ENCODE results near the gene STAP2. TPM values are rescaled to one million over a fixed set of nuclear protein-coding genes. Genes with fewer than 3 reads are reported as not detected.
"Not testable (repeated sequence)": the region's sequence is repeated elsewhere in the genome, so short reads cannot be mapped to it uniquely, and the experiment has no call there.

The STAP2 gene
- total and polyA plus RNA-seq, 10 of the 15 experiments (the other 5 are each of a cell fraction or from before 2014, with no cell fraction given) = 0.84 to 22.4 (median 15.2) TPM

DNA sequence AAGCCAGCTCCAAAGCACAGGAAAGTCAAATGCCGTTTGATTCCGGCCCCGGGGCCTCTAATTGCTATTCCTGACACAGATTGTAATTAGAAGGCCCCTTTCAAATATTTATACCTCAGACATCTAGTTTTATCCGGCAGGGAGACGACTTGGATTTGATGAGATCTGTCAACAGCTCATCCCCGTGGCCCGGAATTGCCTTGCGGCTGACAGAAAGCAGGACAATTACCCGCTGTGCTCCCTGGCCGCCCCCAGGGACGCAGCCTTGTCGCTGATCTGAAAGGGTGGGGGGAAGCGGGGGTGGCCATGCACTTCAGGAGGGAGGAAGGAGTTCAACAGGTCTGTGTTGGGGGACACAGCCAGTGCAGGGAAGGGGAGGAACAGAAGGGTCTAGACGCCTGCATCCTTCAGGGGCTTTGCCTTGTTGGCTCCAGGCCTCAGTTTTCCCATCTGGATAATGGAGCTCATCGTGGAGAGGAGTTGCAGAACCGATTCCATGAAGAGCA, 61.4 kb downstream of the STAP2 start:
- intact Hi-C loops (cut with micrococcal nuclease; ENCODE audit: unreplicated experiment) = no loop called here
- no TSS peak for BruUV-seq (replicated peaks)

DNA sequence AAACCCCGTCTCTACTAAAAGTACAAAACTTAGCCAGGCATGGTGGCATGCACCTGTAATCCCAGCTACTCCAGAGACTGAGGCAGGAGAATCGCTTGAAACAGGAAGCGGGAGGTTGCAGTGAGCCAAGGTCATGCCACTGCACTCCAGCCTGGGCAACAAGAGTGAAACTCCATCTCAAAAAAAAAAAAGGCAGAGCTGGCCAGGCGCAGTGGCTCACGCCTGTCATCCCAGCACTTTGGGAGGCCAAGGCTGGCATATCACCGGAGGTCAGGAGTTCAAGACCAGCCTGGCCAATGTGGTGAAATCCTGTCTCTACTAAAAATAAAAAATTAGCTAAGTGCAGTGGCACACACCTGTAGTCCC, 64.3 kb downstream of the STAP2 start:
- ChIA-PET RAD21 (ENCODE audit: unreplicated experiment) (interaction anchor here (0.7 kb wide), 1 partner anchor 68 kb away, joined by 3 read pairs; no protein-coding TSS in a partner anchor), CTCF (interaction anchor here (0.6 kb wide), 1 partner anchor 142 kb away, joined by 3 read pairs; no protein-coding TSS in a partner anchor)
- SMC1A ChIA-PET (ENCODE audit: uncharacterized antibody, unreplicated experiment); H3K4me1 ChIP-seq (ENCODE audit: control insufficient read depth, insufficient read depth, low read length); intact Hi-C loops (cut with micrococcal nuclease; ENCODE audit: unreplicated experiment); H2AFZ ChIP-seq (ENCODE audit: control insufficient read depth, low read depth, low read length); ATAC-seq; POLR2A ChIA-PET; H3K27me3 ChIP-seq (replicated peaks in 1 of 2; ENCODE audit: control insufficient read depth in 2 of 2, insufficient read depth in 2 of 2, low read length in 1 of 2); H3K4me3 ChIP-seq; in situ Hi-C loops (cut with MboI); FAIRE-seq; H3K4me2 ChIP-seq (ENCODE audit: control insufficient read depth, insufficient read depth); BruUV-seq (replicated peaks); H3K9me3 ChIP-seq (replicated peaks; ENCODE audit: control insufficient read depth, insufficient read depth, low read length); H3K27ac ChIP-seq (ENCODE audit: control insufficient read depth, insufficient read depth); DNase-seq (ENCODE audit: low read depth, low spot score); H3K36me3 ChIP-seq (ENCODE audit: control insufficient read depth in 2 of 2, insufficient read depth in 2 of 2, low read length in 1 of 2); H4K20me1 ChIP-seq (ENCODE audit: control insufficient read depth, insufficient read depth); H3K9ac ChIP-seq (ENCODE audit: control insufficient read depth, insufficient read depth, low read length); H3K79me2 ChIP-seq (ENCODE audit: control insufficient read depth, insufficient read depth, low read length): not testable (repeated sequence)
- WGBS (ENCODE audit: insufficient coverage, insufficient replicate concordance, low lambda C conversion rate, missing lambda C conversion rate) = 73% methylated on average over 4 of the region's 6 CpGs

More for the DNA sequence above, 61.4 kb downstream of the STAP2 start:
- H3K9me3 ChIP-seq (replicated peaks; ENCODE audit: control insufficient read depth, insufficient read depth, low read length) = no peaks in the 10 kb centered on the region
- H3K27ac ChIP-seq (ENCODE audit: control insufficient read depth, insufficient read depth) = no peak overlapping the region
- POLR2A ChIA-PET = no interaction called here
- SMC1A ChIA-PET (ENCODE audit: uncharacterized antibody, unreplicated experiment) = no interaction called here
- FAIRE-seq (no peak), DNase-seq (ENCODE audit: low read depth, low spot score) (no peak), ATAC-seq (no peak)
- H3K79me2 ChIP-seq (ENCODE audit: control insufficient read depth, insufficient read depth, low read length) = no peaks in the 10 kb centered on the region
- no peaks in the 10 kb centered on the region for H3K4me1 ChIP-seq (ENCODE audit: control insufficient read depth, insufficient read depth, low read length)
- whole genome bisulfite sequencing (ENCODE audit: insufficient coverage, insufficient replicate concordance, low lambda C conversion rate, missing lambda C conversion rate) = 64% methylated on average over 14 of the region's 16 CpGs
- H3K4me3 ChIP-seq = no peak overlapping the region
- TF ChIP-seq SMAD1 (IDR thresholded peaks at IDR 0.05; ENCODE audit: low read depth, partially characterized antibody) = no peak
- TF ChIP-seq, protein P1, sequence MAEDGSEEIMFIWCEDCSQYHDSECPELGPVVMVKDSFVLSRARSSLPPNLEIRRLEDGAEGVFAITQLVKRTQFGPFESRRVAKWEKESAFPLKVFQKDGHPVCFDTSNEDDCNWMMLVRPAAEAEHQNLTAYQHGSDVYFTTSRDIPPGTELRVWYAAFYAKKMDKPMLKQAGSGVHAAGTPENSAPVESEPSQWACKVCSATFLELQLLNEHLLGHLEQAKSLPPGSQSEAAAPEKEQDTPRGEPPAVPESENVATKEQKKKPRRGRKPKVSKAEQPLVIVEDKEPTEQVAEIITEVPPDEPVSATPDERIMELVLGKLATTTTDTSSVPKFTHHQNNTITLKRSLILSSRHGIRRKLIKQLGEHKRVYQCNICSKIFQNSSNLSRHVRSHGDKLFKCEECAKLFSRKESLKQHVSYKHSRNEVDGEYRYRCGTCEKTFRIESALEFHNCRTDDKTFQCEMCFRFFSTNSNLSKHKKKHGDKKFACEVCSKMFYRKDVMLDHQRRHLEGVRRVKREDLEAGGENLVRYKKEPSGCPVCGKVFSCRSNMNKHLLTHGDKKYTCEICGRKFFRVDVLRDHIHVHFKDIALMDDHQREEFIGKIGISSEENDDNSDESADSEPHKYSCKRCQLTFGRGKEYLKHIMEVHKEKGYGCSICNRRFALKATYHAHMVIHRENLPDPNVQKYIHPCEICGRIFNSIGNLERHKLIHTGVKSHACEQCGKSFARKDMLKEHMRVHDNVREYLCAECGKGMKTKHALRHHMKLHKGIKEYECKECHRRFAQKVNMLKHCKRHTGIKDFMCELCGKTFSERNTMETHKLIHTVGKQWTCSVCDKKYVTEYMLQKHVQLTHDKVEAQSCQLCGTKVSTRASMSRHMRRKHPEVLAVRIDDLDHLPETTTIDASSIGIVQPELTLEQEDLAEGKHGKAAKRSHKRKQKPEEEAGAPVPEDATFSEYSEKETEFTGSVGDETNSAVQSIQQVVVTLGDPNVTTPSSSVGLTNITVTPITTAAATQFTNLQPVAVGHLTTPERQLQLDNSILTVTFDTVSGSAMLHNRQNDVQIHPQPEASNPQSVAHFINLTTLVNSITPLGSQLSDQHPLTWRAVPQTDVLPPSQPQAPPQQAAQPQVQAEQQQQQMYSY (CRISPR knock-in tag; IDR thresholded peaks at IDR 0.05) = no peak
- TF ChIP-seq POLR2A (IDR thresholded peaks at IDR 0.05; ENCODE audit: low read depth, low read length) = no peak
- no peak for TF ChIP-seq CHD2 (IDR thresholded peaks at IDR 0.05; ENCODE audit: borderline replicate concordance, low read depth, low read length)
- no peak for TF ChIP-seq SPI1 (IDR thresholded peaks at IDR 0.05; ENCODE audit: borderline replicate concordance, insufficient read depth, low read depth, low read length)
- TF ChIP-seq DPF2 (IDR thresholded peaks at IDR 0.05) = no peak
- TF ChIP-seq PAX8 (IDR thresholded peaks at IDR 0.05) = no peak
- no peak for TF ChIP-seq MTA3 (IDR thresholded peaks at IDR 0.05; ENCODE audit: borderline replicate concordance, low read length)
- no peak for TF ChIP-seq NR2F1 (conservative IDR thresholded peaks at IDR 0.05)
- TF ChIP-seq MYB (IDR thresholded peaks at IDR 0.05; ENCODE audit: borderline replicate concordance, low read depth, low read length) = no peak
- TF ChIP-seq KDM1A (IDR thresholded peaks at IDR 0.05; ENCODE audit: borderline replicate concordance) = no peak
- H4K20me1 ChIP-seq (ENCODE audit: control insufficient read depth, insufficient read depth) = no peaks in the 10 kb centered on the region
- H2AFZ ChIP-seq (ENCODE audit: control insufficient read depth, low read depth, low read length) = no peak overlapping the region
- in situ Hi-C loops (cut with MboI) = no loop called here
- RAD21 ChIA-PET (ENCODE audit: unreplicated experiment) = no interaction called here
- no peak overlapping the region for H3K9ac ChIP-seq (ENCODE audit: control insufficient read depth, insufficient read depth, low read length)
- H3K4me2 ChIP-seq (ENCODE audit: control insufficient read depth, insufficient read depth) = no peak overlapping the region
- H3K36me3 ChIP-seq (ENCODE audit: control insufficient read depth in 2 of 2, insufficient read depth in 2 of 2, low read length in 1 of 2) = no peaks in the 10 kb centered on the region
- H3K27me3 ChIP-seq (replicated peaks in 1 of 2; ENCODE audit: control insufficient read depth in 2 of 2, insufficient read depth in 2 of 2, low read length in 1 of 2) = no peaks in the 10 kb centered on the region; a peak in 2 of 4 replicates
- CTCF ChIA-PET = interaction anchor here (0.6 to 4.1 kb wide), 2 partner anchors 10 to 14 kb away, joined by 3 to 18 read pairs; no protein-coding TSS in a partner anchor

Data from GM12878 (cell line).